Measurements from ENCODE around the gene NDRG2. TPM values are rescaled to one million over a fixed set of nuclear protein-coding genes. Genes with fewer than 3 reads are reported as not detected.

NDRG2 gene
- 100 to 1,000 TPM; 123 to 163 (median 138) TPM for polyA plus RNA-seq (ENCODE audit: insufficient read depth in 1 of 5, insufficient read length in 5 of 5, low replicate concordance in 1 of 5)
- long read RNA-seq, donor 1, partial matches to known transcripts = 164 of 185 reads
- long read RNA-seq, donor 1, other reads (novel, unspliced or antisense) = 8 of 185 reads
- long read RNA-seq, donor 2, partial matches to known transcripts = 0 of 10 reads
- long read RNA-seq, donor 2, other reads (novel, unspliced or antisense) = 0 of 10 reads
- long read RNA-seq, donor 3, transcript NDRG2-227 (15 exons, 1,980 nt) = major isoform, 5 of 203 reads
- long read RNA-seq, donor 3, partial matches to known transcripts = 184 of 203 reads
- long read RNA-seq, donor 3, other reads (novel, unspliced or antisense) = 6 of 203 reads
- long read RNA-seq, donor 4, partial matches to known transcripts = 40 of 53 reads
- long read RNA-seq, donor 4, other reads (novel, unspliced or antisense) = 0 of 53 reads
- long read RNA-seq, donor 5, transcript NDRG2-227 (15 exons, 1,980 nt) = minor isoform, 7 of 252 reads
- long read RNA-seq, donor 5, transcript NDRG2-209 (17 exons, 2,079 nt) = minor isoform, 5 of 252 reads
- long read RNA-seq, donor 5, transcript NDRG2-204 (15 exons, 2,047 nt) = major isoform, 8 of 252 reads
- long read RNA-seq, donor 5, partial matches to known transcripts = 217 of 252 reads
- long read RNA-seq, donor 5, other reads (novel, unspliced or antisense) = 10 of 252 reads
- long read RNA-seq, donor 6, transcript NDRG2-227 (15 exons, 1,980 nt) = major isoform, 7 of 251 reads
- long read RNA-seq, donor 6, partial matches to known transcripts = 225 of 251 reads
- long read RNA-seq, donor 6, other reads (novel, unspliced or antisense) = 9 of 251 reads
- long read RNA-seq, donor 7, transcript NDRG2-227 (15 exons, 1,980 nt) = major isoform, 6 of 99 reads
- long read RNA-seq, donor 7, partial matches to known transcripts = 79 of 99 reads
- long read RNA-seq, donor 7, other reads (novel, unspliced or antisense) = 8 of 99 reads
- long read RNA-seq, donor 8, partial matches to known transcripts = 0 of 8 reads
- long read RNA-seq, donor 8, other reads (novel, unspliced or antisense) = 0 of 8 reads

GRCh38 chr14:21024585-21025370, at the start of gene NDRG2:
TSS of gene NDRG2 (minus strand) at chr14:21025061. CDS start at chr14:21023315, 1,746 bp downstream.
- DNase-seq = peak in 1 of 2 donors; percentile 78

- no peak for DNase-seq
Measured at GRCh38 chr14:21073921-21074320, 49.1 kb upstream of the NDRG2 start.

GRCh38 chr14:21072781-21073339, 48.0 kb upstream of the NDRG2 start:
- no peak for DNase-seq

- DNase-seq = peak in 1 of 2 donors; percentile 23
Measured at GRCh38 chr14:21072031-21072473, 47.2 kb upstream of the NDRG2 start.

- DNase-seq = peak; percentile 91
Measured at GRCh38 chr14:21071225-21072030, 46.6 kb upstream of the NDRG2 start.

GRCh38 chr14:21070610-21071224, 45.9 kb upstream of the NDRG2 start:
- DNase-seq = peak; percentile 51 to 59

GRCh38 chr14:21070083-21070609, 45.3 kb upstream of the NDRG2 start, which contains the start of gene ARHGEF40:
TSS of gene ARHGEF40 (plus strand) at chr14:21070304. CDS start at chr14:21070397, 93 bp downstream.
- DNase-seq = peak; percentile 64 to 75

- peak; percentile 56 to 67 for DNase-seq
Measured at GRCh38 chr14:21069388-21070082, 44.7 kb upstream of the NDRG2 start.

GRCh38 chr14:21068521-21069387, 43.9 kb upstream of the NDRG2 start:
- DNase-seq = peak; percentile 56

- no peak for DNase-seq
Measured at GRCh38 chr14:21066882-21067502, 42.1 kb upstream of the NDRG2 start.

- no peak for DNase-seq
Measured at GRCh38 chr14:21063479-21063878, 38.6 kb upstream of the NDRG2 start.

GRCh38 chr14:21061347-21061668, 36.4 kb upstream of the NDRG2 start:
- no peak for DNase-seq

- DNase-seq = no peak
Measured at GRCh38 chr14:21060614-21061346, 35.9 kb upstream of the NDRG2 start.

- no peak for DNase-seq
Measured at GRCh38 chr14:21059842-21060613, 35.2 kb upstream of the NDRG2 start.

- DNase-seq = no peak
Measured at GRCh38 chr14:21058903-21059302, 34.0 kb upstream of the NDRG2 start.
